HS-27A (cell line): ENCODE results near the gene ZNF365.
"Not testable (repeated sequence)": the region's sequence is repeated elsewhere in the genome, so short reads cannot be mapped to it uniquely, and the experiment has no call there.

Experiments
- DNase-seq: peaks from one replicate; pipeline ENCODE4 v3.0.0-alpha.2; 2012; ENCODE audit warnings: low read depth, missing footprints

The ZNF365 gene

GRCh38 chr10:62373995-62374861 is at the start of gene ZNF365:
ZNF365 (plus strand) TSS chr10:62374369; CDS start chr10:62376194, 1,825 bp downstream.
- no peak for DNase-seq

GRCh38 chr10:62326176-62326575 is 48.0 kb upstream of the ZNF365 start:
- DNase-seq = no peak

GRCh38 chr10:62327885-62328284 is 46.3 kb upstream of the ZNF365 start:
- no peak for DNase-seq

GRCh38 chr10:62330213-62330612 is 44.0 kb upstream of the ZNF365 start:
- no peak for DNase-seq

- DNase-seq = no peak
Measured at GRCh38 chr10:62332406-62332805, 41.8 kb upstream of the ZNF365 start.

GRCh38 chr10:62333135-62333889 is 40.9 kb upstream of the ZNF365 start:
- DNase-seq = no peak

GRCh38 chr10:62333988-62334682 is 40.0 kb upstream of the ZNF365 start:
- DNase-seq = no peak

- DNase-seq = no peak
Measured at GRCh38 chr10:62335326-62335725, 38.8 kb upstream of the ZNF365 start.

- DNase-seq = no peak
Measured at GRCh38 chr10:62336404-62336803, 37.8 kb upstream of the ZNF365 start.

- DNase-seq = no peak
Measured at GRCh38 chr10:62341419-62341818, 32.8 kb upstream of the ZNF365 start.

- no peak for DNase-seq
Measured at GRCh38 chr10:62343000-62343399, 31.2 kb upstream of the ZNF365 start.

GRCh38 chr10:62348029-62348428 is 26.1 kb upstream of the ZNF365 start:
- DNase-seq = no peak

GRCh38 chr10:62352356-62352970 is 21.7 kb upstream of the ZNF365 start:
- DNase-seq = no peak

GRCh38 chr10:62354916-62355315 is 19.3 kb upstream of the ZNF365 start:
- DNase-seq = no peak

- no peak for DNase-seq
Measured at GRCh38 chr10:62356447-62356846, 17.7 kb upstream of the ZNF365 start.

- not testable (repeated sequence) for DNase-seq
Measured at GRCh38 chr10:62358151-62358550, 16.0 kb upstream of the ZNF365 start.

- DNase-seq = no peak
Measured at GRCh38 chr10:62373639-62373994, 552 bp upstream of the ZNF365 start.

- no peak for DNase-seq
Measured at GRCh38 chr10:62374862-62375710, 917 bp downstream of the ZNF365 start.

GRCh38 chr10:62376071-62377025 is 2.2 kb downstream of the ZNF365 start:
- DNase-seq = no peak

GRCh38 chr10:62377026-62377415 is 2.9 kb downstream of the ZNF365 start:
- no peak for DNase-seq
